ENCODE measurements around the gene KIRREL1. TPM values are rescaled to one million over a fixed set of nuclear protein-coding genes. Genes with fewer than 3 reads are reported as not detected.

KIRREL1 gene
- total RNA-seq, 6 experiments from 2014 or later, result 99.5 to 121 (median 107) TPM

DNA sequence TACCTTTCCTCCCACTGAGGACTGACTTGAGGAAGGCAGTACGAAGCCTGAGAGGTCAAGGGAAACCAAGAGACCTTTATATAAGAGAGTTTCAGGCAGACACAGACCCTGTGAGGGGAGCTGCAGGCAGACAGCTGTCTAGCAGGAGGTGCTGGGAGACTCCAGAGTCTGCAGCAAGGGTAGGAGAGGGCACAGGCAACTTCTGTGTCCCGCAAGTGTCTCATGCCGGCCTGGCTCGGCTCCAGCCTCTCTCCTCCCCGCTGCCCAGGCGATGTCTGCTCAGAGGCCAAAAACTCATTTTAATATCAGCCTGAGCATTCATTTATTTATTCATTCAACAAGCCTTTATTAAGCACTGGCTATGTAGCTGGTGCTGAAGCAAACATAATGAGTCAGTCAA is 83.0 kb downstream of the KIRREL1 start:
- Mint-ChIP-seq H3K9me3 (no peaks in the 10 kb centered on the region), H3K27ac (no peak overlapping the region), H3K36me3 (ENCODE audit: low read depth) (peaks cover 15% of the 10 kb centered on the region), H3K4me1 (ENCODE audit: low read depth) (peaks cover 12% of the 10 kb centered on the region; the same call in 1 of the 2 replicates), H3K27me3 (ENCODE audit: insufficient read depth) (peaks cover 10% of the 10 kb centered on the region), H3K4me3 (no peak overlapping the region)
- TF ChIP-seq, protein P1, sequence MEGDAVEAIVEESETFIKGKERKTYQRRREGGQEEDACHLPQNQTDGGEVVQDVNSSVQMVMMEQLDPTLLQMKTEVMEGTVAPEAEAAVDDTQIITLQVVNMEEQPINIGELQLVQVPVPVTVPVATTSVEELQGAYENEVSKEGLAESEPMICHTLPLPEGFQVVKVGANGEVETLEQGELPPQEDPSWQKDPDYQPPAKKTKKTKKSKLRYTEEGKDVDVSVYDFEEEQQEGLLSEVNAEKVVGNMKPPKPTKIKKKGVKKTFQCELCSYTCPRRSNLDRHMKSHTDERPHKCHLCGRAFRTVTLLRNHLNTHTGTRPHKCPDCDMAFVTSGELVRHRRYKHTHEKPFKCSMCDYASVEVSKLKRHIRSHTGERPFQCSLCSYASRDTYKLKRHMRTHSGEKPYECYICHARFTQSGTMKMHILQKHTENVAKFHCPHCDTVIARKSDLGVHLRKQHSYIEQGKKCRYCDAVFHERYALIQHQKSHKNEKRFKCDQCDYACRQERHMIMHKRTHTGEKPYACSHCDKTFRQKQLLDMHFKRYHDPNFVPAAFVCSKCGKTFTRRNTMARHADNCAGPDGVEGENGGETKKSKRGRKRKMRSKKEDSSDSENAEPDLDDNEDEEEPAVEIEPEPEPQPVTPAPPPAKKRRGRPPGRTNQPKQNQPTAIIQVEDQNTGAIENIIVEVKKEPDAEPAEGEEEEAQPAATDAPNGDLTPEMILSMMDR (IDR thresholded peaks at IDR 0.05), result no peak
- no peak for DNase-seq

GRCh38 chr1:158077411-158078256 is 84.2 kb downstream of the KIRREL1 start:
- Mint-ChIP-seq H3K4me3 (no peak overlapping the region), H3K27me3 (ENCODE audit: insufficient read depth) (peaks cover 10% of the 10 kb centered on the region), H3K4me1 (ENCODE audit: low read depth) (peaks cover 2% of the 10 kb centered on the region; the same call in 1 of the 2 replicates), H3K9me3 (no peaks in the 10 kb centered on the region), H3K27ac (peak overlapping the region; percentile 1; the same call in 1 of the 2 replicates), H3K36me3 (ENCODE audit: low read depth) (peaks cover 22% of the 10 kb centered on the region)
- no peak for DNase-seq
- TF ChIP-seq, protein P1 (IDR thresholded peaks at IDR 0.05), result no peak

DNA sequence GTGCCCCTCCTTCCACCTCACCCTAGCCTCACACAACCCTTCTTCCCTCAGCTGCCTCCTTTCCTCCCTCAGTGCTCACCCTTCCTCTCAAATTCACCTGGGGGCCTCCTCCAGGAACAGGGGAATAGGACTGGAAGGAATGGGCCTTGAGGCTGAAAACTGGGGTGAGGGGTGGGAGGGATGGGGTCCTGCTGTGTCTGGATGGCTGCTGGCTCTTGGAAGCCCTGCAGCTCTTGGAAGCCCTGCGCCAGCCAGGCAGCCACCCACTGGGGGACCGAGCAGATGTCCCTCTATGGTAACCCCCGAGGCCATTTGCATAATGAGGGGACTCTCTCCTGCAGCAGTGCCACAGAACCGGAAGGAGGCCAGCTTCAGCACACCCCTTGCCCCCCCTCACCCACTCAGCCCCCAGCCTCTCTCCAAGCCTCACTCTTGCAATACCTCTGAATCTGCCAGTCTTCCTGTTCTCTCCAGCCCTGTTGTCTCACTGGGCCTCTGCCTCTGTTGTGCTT is 85.2 kb downstream of the KIRREL1 start:
- Mint-ChIP-seq H3K27ac (no peak overlapping the region), H3K9me3 (no peaks in the 10 kb centered on the region)

GRCh38 chr1:158080066-158080465 is 86.6 kb downstream of the KIRREL1 start:
- TF ChIP-seq, protein P1 (IDR thresholded peaks at IDR 0.05), result no peak
- H3K27me3 Mint-ChIP-seq (ENCODE audit: insufficient read depth), result peaks cover 10% of the 10 kb centered on the region
- no peak overlapping the region for H3K4me3 Mint-ChIP-seq
- no peak overlapping the region for H3K27ac Mint-ChIP-seq
- DNase-seq, result no peak
- H3K36me3 Mint-ChIP-seq (ENCODE audit: low read depth), result peaks cover 22% of the 10 kb centered on the region
- H3K4me1 Mint-ChIP-seq (ENCODE audit: low read depth), result no peaks in the 10 kb centered on the region
- H3K9me3 Mint-ChIP-seq, result no peaks in the 10 kb centered on the region

More for the DNA sequence above, 85.2 kb downstream of the KIRREL1 start:
- DNase-seq, result no peak
- Mint-ChIP-seq H3K4me1 (ENCODE audit: low read depth) (no peaks in the 10 kb centered on the region), H3K27me3 (ENCODE audit: insufficient read depth) (peaks cover 10% of the 10 kb centered on the region), H3K36me3 (ENCODE audit: low read depth) (peaks cover 22% of the 10 kb centered on the region), H3K4me3 (no peak overlapping the region)
- TF ChIP-seq, protein P1 (IDR thresholded peaks at IDR 0.05), result no peak

GRCh38 chr1:158084336-158084735 is 90.9 kb downstream of the KIRREL1 start:
- Mint-ChIP-seq H3K9me3 (no peaks in the 10 kb centered on the region), H3K4me1 (ENCODE audit: low read depth) (no peaks in the 10 kb centered on the region), H3K27me3 (ENCODE audit: insufficient read depth) (peaks cover 7% of the 10 kb centered on the region), H3K4me3 (no peak overlapping the region), H3K36me3 (ENCODE audit: low read depth) (peaks cover 32% of the 10 kb centered on the region), H3K27ac (no peak overlapping the region)
- no peak for DNase-seq
- TF ChIP-seq, protein P1 (IDR thresholded peaks at IDR 0.05), result no peak

Data from HFFc6 (cell line).